Cardiac muscle cell (in vitro differentiated cells and primary cell): Measurements from ENCODE around the gene C4orf46. TPM values are rescaled to one million over a fixed set of nuclear protein-coding genes. Genes with fewer than 3 reads are reported as not detected.

ENCODE experiments used
- DNase-seq, 2 donors: peaks; one replicate each; pipeline versions ENCODE4 v3.0.0 to v3.0.0-alpha.2; 2010 to 2017; ENCODE audit warnings: low read depth in 1 of 2, low spot score in 1 of 2
- H3K27ac ChIP-seq: fragments of 200-600 bp; sonication (generic); 2 replicates; pipeline ENCODE4 v1.5.1; 2016
- H3K27me3 ChIP-seq: fragments of 200-600 bp; sonication (generic); 2 replicates; pipeline ENCODE4 v1.6.0; 2016; ENCODE audit warnings: control low read depth
- H3K36me3 ChIP-seq: fragments of 200-600 bp; sonication (generic); 2 replicates; pipeline ENCODE4 v1.5.1; 2016; ENCODE audit warnings: control low read depth
- H3K4me1 ChIP-seq: fragments of 200-600 bp; sonication (generic); 2 replicates; pipeline ENCODE4 v1.8.1; 2017; ENCODE audit warnings: low read depth, mild to moderate bottlenecking, mixed run types
- H3K4me3 ChIP-seq: fragments of 200-600 bp; sonication (generic); 2 replicates; pipeline ENCODE4 v1.5.1; 2016; ENCODE audit warnings: mild to moderate bottlenecking
- H3K9me3 ChIP-seq: fragments of 200-600 bp; sonication (generic); 2 replicates; pipeline ENCODE4 v1.5.1; 2017; ENCODE audit warnings: low read depth, mild to moderate bottlenecking, control low read depth
- CTCF ChIP-seq: IDR thresholded peaks from 2 replicates; pipeline ENCODE4 v1.5.1; 2012; ENCODE audit warnings: low read depth, mild to moderate bottlenecking, low read length
- polyA plus RNA-seq: library from polyadenylated mRNA; unstranded; fragments of >200 nt; fragmentation: Nextera tagmentation; extraction: Ambion mirVana; gene quantifications from 2 replicates; pipeline ENCODE4 v1.2.1, GENCODE V29; 2016
- total RNA-seq: library from RNA; depleted of rRNA; stranded (reverse); fragments of >200 nt; gene quantifications from 2 replicates; pipeline ENCODE4 v1.2.3, GENCODE V29; 2016

C4orf46 gene
- total and polyA plus RNA-seq, 2 experiments from 2014 or later: 8.8 to 9.5 TPM

- no peak for DNase-seq
- Histone ChIP-seq H3K4me1 (peaks cover 3% of the 10 kb centered on the region), H3K27me3 (no peaks in the 10 kb centered on the region), H3K36me3 (no peaks in the 10 kb centered on the region), H3K9me3 (no peaks in the 10 kb centered on the region), H3K4me3 (no peak overlapping the region), H3K27ac (no peak overlapping the region)
- TF ChIP-seq CTCF: no peak
Measured at GRCh38 chr4:158688813-158689212, 17.1 kb upstream of the C4orf46 start.

DNA sequence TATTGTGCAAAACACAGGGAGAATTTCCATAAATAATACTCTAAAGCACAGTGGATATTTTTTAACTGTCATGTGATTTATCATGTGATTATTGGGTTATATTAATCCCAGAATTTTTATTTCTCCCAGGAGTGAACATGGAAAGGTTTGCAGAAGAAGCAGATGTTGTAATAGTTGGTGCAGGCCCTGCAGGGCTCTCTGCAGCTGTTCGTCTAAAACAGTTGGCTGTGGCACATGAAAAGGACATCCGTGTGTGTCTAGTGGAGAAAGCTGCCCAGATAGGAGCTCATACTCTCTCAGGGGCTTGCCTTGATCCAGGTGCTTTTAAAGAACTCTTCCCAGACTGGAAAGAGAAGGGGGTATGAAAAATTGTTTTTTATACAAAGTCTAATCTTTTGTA lies 10.4 kb upstream of the C4orf46 start:
- Histone ChIP-seq H3K27me3 (no peaks in the 10 kb centered on the region), H3K4me1 (no peaks in the 10 kb centered on the region), H3K27ac (no peak overlapping the region), H3K9me3 (no peaks in the 10 kb centered on the region), H3K4me3 (no peak overlapping the region), H3K36me3 (no peaks in the 10 kb centered on the region)
- DNase-seq: no peak
- no peak for TF ChIP-seq CTCF

DNA sequence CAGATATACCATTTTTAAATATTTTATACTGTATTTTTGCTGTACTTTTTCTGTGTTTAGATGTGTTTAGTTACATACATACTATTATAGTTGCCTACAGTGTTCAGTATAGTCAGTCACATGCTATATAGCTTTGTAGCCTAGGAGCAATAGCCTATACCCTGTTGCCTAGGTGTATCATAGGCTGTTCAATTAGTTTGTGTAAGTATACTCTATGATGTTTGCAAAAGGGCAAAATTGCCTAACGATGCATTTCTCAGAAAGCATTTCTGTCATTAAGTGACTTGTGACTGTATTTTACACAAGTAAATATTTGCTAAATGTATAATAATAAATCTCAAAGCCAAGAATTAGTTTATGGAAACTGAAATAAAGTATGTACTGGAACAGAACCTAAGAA lies 9.9 kb upstream of the C4orf46 start:
- TF ChIP-seq CTCF: no peak
- H3K4me1 ChIP-seq: no peaks in the 10 kb centered on the region
- H3K4me3 ChIP-seq: no peak overlapping the region
- DNase-seq: no peak
- no peaks in the 10 kb centered on the region for H3K36me3 ChIP-seq
- no peaks in the 10 kb centered on the region for H3K27me3 ChIP-seq
- H3K9me3 ChIP-seq: no peaks in the 10 kb centered on the region
- H3K27ac ChIP-seq: no peak overlapping the region

DNA sequence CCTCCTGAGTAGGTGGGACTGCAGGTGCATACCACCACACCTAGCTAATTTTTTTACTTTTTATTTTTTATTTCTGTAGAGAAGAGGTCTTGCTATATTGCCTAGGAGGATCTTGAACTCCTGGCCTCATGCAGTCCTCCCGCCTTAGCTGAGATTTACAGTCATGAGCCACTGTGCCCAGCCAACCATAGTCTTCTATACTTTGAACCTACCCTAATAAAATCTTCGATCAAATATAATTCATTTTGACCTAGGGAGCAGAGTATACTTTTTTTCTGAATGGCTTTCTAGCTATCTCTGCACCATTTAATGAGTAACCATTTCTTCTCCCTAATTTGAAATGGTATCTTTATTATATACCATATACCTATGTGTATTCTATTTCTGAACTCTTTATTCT lies 7.1 kb upstream of the C4orf46 start:
- Histone ChIP-seq H3K27ac (no peak overlapping the region), H3K9me3 (no peaks in the 10 kb centered on the region), H3K27me3 (no peaks in the 10 kb centered on the region), H3K4me3 (no peak overlapping the region), H3K36me3 (no peaks in the 10 kb centered on the region), H3K4me1 (no peaks in the 10 kb centered on the region)
- DNase-seq: no peak
- TF ChIP-seq CTCF: no peak

GRCh38 chr4:158676076-158676475 lies 4.4 kb upstream of the C4orf46 start:
- H3K4me1 ChIP-seq: peaks cover 5% of the 10 kb centered on the region
- no peaks in the 10 kb centered on the region for H3K27me3 ChIP-seq
- no peak overlapping the region for H3K27ac ChIP-seq
- H3K4me3 ChIP-seq: no peak overlapping the region
- no peaks in the 10 kb centered on the region for H3K36me3 ChIP-seq
- DNase-seq: no peak
- H3K9me3 ChIP-seq: no peaks in the 10 kb centered on the region
- no peak for TF ChIP-seq CTCF

DNA sequence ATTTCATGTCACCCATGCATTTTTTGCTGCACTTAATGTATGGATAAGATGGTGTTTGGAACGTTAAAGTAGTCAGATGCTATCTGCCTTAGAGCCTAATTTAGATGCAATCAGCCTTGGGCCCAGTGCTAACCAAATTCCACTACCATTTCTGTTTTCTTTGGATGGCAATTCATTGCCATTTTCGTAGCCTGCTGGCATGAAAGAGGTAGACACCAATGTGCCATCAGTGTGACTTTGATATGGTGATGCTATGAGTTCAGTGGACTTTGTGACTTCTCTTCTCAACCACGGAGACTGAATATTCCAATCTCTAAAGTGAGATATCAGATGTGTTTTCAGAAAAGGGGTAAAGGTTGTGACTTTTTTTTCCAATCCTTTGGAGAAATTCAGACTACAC lies 1.9 kb upstream of the C4orf46 start:
- Histone ChIP-seq H3K27ac (no peak overlapping the region), H3K9me3 (no peaks in the 10 kb centered on the region), H3K4me1 (peaks cover 5% of the 10 kb centered on the region), H3K4me3 (no peak overlapping the region), H3K27me3 (no peaks in the 10 kb centered on the region), H3K36me3 (no peaks in the 10 kb centered on the region)
- no peak for DNase-seq
- no peak for TF ChIP-seq CTCF
